ENCODE data around the gene CHCHD10. TPM values are rescaled to one million over a fixed set of nuclear protein-coding genes. Genes with fewer than 3 reads are reported as not detected.
A peak's percentile ranks its signal among the peaks of the same experiment; 100 is the strongest.
"Not testable (repeated sequence)": the region's sequence is repeated elsewhere in the genome, so short reads cannot be mapped to it uniquely, and the experiment has no call there.

CHCHD10 gene
- polyA plus RNA-seq, 3 donors = 75.1 to 432 (median 284) TPM

DNA sequence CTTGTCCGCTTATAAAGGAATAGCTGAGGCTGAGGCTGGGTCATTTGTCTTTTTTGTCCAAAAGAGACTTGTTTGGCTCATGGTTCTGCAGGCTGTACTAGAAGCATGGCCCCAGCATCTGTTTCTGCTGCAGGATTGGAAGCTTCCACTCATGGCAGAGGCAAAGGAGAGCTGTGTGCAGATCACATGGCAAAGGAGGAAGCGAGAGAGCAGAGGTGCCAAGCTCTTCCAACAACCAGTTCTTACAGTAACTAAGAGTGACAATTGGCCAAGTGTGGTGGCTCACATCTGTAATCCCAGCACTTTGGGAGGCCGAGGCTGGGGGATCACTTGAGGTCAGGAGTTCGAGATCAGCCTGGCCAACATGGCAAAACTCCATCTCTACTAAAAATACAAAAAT is 39.7 kb downstream of the CHCHD10 start:
- 80 to 91% (median 82%) methylated on average over 4 of the region's 4 CpGs for WGBS, 3 donors
- not testable (repeated sequence) for H3K27ac ChIP-seq (ENCODE audit: low read depth, low read length)

DNA sequence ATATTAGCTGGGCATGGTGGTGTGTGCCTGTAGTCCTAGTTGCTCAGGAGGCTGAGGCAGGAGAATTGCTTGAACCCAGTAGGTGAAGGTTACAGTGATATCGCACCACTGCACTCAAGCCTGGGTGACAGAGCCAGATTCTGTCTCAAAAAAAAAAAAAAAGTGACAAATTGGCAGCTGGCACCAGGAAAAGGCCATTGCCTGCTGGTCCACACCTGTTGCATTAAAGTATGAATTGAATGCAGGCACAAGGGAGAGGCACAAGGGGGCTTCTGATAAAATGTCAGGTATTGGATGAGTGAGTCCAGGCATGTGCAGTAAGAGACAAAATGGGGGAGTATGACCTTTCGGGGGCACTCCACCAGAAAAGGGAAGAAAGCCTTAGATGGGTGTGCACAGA is 45.0 kb downstream of the CHCHD10 start:
- H3K27ac ChIP-seq (ENCODE audit: low read depth, low read length) = no peak overlapping the region
- WGBS, 3 donors = 44 to 94% (median 86%) methylated on average over 2 of the region's 2 CpGs

DNA sequence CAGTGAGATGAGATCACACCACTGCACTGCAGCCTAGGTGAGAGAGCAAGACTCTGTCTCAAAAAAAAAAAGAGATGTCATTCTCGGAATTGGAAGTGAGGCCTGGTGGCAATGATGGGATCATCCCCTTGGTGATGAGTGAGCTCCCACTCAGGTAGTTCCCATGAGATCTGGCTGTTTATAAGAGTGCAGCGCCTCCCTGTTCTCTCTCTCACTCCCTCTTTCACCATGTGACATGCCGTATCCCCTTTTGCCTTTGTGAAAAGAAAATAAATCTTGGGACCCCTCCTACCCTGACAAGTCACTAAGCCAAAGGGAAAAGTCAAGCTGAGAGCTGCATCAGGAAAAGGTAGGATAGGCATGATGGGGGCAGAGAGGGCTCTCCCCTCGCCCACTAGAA is 45.6 kb downstream of the CHCHD10 start:
- WGBS, 3 donors = 72 to 79% (median 76%) methylated on average over 4 of the region's 4 CpGs

DNA sequence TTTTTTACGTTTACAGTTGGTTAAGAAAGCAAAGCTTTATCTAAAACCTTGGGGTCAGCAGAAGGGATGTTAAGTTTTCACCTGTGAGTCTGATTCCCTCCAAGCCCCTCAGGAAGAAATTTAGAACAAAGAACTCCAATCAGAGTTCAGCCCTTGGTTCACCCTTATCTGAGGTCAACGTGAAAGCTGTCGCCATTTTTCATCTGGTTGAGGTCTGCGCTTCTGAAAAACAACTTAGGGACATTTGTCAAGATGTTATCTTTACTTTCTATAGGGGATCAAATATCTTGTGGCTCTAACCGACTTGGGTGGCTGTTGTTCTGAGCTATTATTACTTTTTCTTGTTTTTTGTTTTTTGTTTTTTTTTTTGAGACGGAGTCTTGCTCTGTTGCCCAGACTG is 46.9 kb downstream of the CHCHD10 start:
- no peak overlapping the region for H3K27ac ChIP-seq (ENCODE audit: low read depth, low read length)
- WGBS, 3 donors = 57 to 76% (median 64%) methylated on average over 6 of the region's 6 CpGs

More for the DNA sequence above, 45.6 kb downstream of the CHCHD10 start:
- no peak overlapping the region for H3K27ac ChIP-seq (ENCODE audit: low read depth, low read length)

DNA sequence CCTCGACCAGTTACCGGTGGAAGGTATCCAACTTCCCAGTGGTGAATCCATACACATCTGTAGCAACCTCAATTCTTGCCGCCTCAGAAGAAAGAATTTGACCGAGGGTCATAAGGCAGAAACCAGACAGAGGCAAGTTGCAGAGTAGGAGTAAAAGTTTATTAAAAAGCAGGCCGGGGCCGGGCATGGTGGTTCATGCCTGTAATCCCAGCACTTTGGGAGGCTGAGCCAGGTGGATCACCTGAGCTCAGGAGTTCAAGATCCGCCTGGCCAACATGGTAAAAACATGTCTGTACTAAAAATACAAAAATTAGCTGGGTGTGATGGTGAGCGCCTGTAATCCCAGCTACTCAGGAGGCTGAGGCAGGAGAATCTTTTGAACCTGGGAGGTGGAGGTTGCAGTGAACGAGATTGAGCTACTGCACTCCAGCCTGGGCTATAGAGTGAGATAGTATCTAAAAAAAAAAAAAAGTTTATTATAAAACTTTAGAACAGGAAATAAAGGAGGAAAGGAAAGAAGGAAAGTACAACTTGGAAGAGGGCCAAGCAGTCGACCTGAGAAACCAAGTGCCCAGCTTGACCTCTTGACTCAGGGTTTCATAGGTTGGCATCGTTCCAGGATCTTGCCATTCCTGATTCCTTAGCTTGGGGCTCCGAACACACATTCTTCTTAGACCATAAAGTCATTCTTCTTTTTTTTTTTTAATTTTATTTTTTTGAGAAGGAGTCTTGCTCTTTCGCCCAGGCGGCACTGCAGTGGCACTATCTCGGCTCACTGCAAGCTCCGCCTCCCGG is 49.2 kb downstream of the CHCHD10 start:
- no peak overlapping the region for H3K27ac ChIP-seq (ENCODE audit: low read depth, low read length)
- 86 to 90% (median 89%) methylated on average over 17 of the region's 17 CpGs for WGBS, 3 donors

DNA sequence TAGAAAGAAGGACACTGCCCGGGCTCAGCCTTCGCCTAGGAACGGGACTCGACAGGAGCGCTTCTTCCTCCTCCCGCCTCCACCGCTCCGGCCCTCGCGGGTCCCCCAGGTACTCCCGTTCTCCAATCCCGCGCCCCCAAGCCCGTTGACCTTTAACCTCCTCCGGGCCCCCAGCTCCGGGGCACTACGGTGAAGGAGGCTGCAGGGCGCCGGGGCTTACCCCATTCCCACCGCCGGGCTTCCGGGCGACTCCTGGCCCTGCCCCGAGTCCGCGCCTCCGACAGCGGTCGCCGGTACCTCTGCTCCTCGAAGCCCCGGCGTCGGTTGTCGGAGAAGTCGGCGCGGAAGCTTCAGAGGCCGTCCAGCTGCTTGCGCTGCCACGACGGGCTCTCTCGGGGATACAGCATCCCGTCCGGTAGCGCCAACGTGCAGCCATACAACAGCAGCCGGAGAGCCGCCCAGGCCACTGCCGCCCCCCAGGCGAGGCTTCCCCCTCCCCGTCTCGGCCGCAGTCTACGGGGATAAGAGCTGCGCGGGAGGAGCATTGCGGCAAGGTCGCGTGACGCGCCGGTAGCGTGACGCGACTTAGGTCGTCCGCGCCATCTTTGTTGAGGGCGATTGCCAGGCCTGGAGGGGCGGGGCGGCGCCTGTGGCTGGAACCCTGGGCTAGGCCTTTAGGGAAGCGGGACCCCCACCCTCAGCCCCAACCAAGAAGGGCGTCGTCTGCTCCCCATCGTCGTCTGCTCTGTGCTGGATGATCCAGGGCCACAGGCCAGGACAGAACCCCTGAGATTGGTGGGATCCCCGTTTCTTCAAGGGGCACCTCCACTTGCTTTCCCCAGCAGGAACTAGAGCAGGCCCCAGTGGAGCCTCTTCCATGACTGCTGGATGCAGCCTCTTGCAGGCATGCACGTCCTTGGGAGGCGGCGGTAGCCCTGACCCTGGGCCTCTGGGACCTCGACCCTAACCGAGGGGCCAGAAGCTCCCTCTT is 50.7 kb downstream of the CHCHD10 start:
- peak overlapping the region; percentile 64 for H3K27ac ChIP-seq (ENCODE audit: low read depth, low read length)
- WGBS, 3 donors = 3 to 5% (median 4%) methylated on average over 80 to 84 of the region's 84 CpGs

Other genes starting within 250 kb of the CHCHD10 start
- gene IGLL1, start 187.7 kb downstream of the CHCHD10 start, polyA plus RNA-seq = not detected
- gene DRICH1, start 135.7 kb downstream of the CHCHD10 start, polyA plus RNA-seq = under 1 TPM; 0.12 to 0.56 (median 0.18) TPM
- 10 to 100 TPM in 1 of 3 donors, 1 to 10 TPM in 1, under 1 TPM in 1; 0.40 to 13.9 (median 9.5) TPM for gene RGL4, start 77.0 kb downstream of the CHCHD10 start, polyA plus RNA-seq
- 1 to 10 TPM in 2 of 3 donors, under 1 TPM in 1; 0.71 to 1.3 (median 1.0) TPM for gene ZNF70, start 16.9 kb downstream of the CHCHD10 start, polyA plus RNA-seq
- 1 to 10 TPM in 1 of 3 donors, under 1 TPM in 1, not detected in 1; 0.87 to 1.1 TPM for gene VPREB3, start 13.5 kb downstream of the CHCHD10 start, polyA plus RNA-seq
- gene C22orf15, start 5.0 kb downstream of the CHCHD10 start, polyA plus RNA-seq = under 1 TPM in 1 of 3 donors, not detected in 2; 0.12 TPM
- gene MMP11, start 4.9 kb upstream of the CHCHD10 start, polyA plus RNA-seq = 1 to 10 TPM in 2 of 3 donors, under 1 TPM in 1; 0.66 to 1.9 (median 1.6) TPM
- 10 to 100 TPM; 33.5 to 50.1 (median 38.6) TPM for gene SMARCB1, start 19.0 kb upstream of the CHCHD10 start, polyA plus RNA-seq
- gene DERL3, start 71.0 kb upstream of the CHCHD10 start, polyA plus RNA-seq = 10 to 100 TPM in 1 of 3 donors, 1 to 10 TPM in 1, under 1 TPM in 1; 0.79 to 26.4 (median 1.9) TPM
- gene SLC2A11, start 89.9 kb upstream of the CHCHD10 start, polyA plus RNA-seq = 10 to 100 TPM in 2 of 3 donors, 1 to 10 TPM in 1; 6.2 to 12.3 (median 10.3) TPM
- gene MIF, start 126.4 kb upstream of the CHCHD10 start, polyA plus RNA-seq = 100 to 1,000 TPM; 327 to 436 (median 380) TPM
- gene GSTT2B, start 193.2 kb upstream of the CHCHD10 start, polyA plus RNA-seq = 10 to 100 TPM in 2 of 3 donors, 1 to 10 TPM in 1; 6.2 to 12.9 (median 10.0) TPM
- gene DDTL, start 198.9 kb upstream of the CHCHD10 start, polyA plus RNA-seq = 10 to 100 TPM in 1 of 3 donors, 1 to 10 TPM in 2; 1.8 to 10.6 (median 3.1) TPM
- gene DDT, start 206.5 kb upstream of the CHCHD10 start, polyA plus RNA-seq = 100 to 1,000 TPM; 237 to 642 (median 528) TPM
- 1 to 10 TPM in 1 of 3 donors, under 1 TPM in 1, not detected in 1; 0.28 to 2.7 TPM for gene GSTT2, start 212.2 kb upstream of the CHCHD10 start, polyA plus RNA-seq
- not detected for gene GSTT4, start 237.5 kb upstream of the CHCHD10 start, polyA plus RNA-seq
- 10 to 100 TPM; 11.2 to 21.0 (median 14.2) TPM for gene CABIN1, start 243.3 kb upstream of the CHCHD10 start, polyA plus RNA-seq